ENCODE measurements around the gene GABARAPL2. TPM values are rescaled to one million over a fixed set of nuclear protein-coding genes. Genes with fewer than 3 reads are reported as not detected.
A peak's percentile ranks its signal among the peaks of the same experiment; 100 is the strongest.

The GABARAPL2 gene
- total RNA-seq, 2 experiments from 2014 or later, result 63.3 to 66.8 TPM

DNA sequence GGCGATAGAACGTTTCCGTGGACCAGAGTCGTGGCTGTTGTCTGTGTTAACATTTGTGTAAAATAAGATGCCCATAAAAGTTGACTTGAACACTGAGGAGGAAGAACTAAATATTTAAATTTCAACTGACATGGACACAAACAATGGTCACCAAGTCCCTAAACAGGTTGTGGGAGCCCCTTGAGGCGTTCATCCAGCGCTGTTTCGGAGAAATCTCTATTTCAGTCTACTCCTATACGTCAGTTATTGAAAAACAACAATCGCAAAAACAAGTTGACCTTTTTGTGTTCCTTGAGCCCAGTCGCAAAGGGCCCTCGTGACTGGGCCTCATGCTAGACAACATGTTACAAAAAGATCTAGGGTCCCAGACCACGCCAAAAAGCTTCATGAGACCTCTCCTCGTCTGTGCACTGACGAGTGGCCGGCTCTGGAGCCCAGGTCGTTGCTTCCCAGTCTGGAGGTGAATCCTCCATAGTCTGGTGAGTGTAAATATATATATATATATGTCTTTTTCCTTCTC lies 9.7 kb upstream of the GABARAPL2 start:
- Mint-ChIP-seq H3K36me3 (ENCODE audit: low read depth) (no peaks in the 10 kb centered on the region), H3K4me3 (peak overlapping the region; percentile 87), H3K9me3 (no peaks in the 10 kb centered on the region), H3K27me3 (ENCODE audit: low read depth) (peaks cover 8% of the 10 kb centered on the region), H3K27ac (peak overlapping the region; percentile 77), H3K4me1 (ENCODE audit: low read depth) (peaks cover 5% of the 10 kb centered on the region)
- intact Hi-C loops (cut with micrococcal nuclease), result loop anchor here (1.0 to 2.0 kb wide), 8 partner anchors 9 to 1634 kb away; partner anchors contain the start of genes ADAT1, CFDP1, KARS1 and TERF2IP
- no peak for DNase-seq
- CTCF ChIA-PET, result interaction anchor here (1.2 to 3.4 kb wide), 3 partner anchors 39 to 91 kb away, joined by 4 to 13 read pairs (median 5); no protein-coding TSS in a partner anchor

DNA sequence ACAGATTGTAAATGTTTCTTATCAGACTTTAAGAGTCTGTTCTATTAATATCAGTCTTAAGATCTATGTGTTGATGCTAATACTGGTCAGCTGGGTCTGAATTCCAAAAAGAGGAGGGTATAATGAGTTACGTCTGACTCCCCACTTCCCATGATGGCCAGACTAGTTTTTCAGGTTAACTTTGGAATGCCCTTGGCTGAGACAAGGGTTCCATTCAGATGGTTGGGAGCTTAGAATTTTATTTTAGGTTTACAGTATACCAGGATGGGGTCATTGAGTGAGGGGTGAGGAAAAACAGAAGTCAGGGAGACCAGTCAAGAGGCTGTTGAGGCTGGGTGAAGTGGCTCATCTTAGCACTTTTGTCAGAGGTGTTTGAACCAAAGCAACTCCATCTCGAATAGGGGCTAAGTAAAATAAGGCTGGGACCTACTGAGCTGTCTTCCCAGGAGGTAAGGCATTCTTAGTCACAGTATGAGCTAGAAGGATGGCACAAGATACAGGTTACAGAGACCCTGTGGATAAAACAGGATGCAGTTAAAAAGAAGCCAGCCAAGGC lies 7.3 kb upstream of the GABARAPL2 start:
- peaks cover 6% of the 10 kb centered on the region for H3K27me3 Mint-ChIP-seq (ENCODE audit: low read depth)
- DNase-seq, result no peak
- intact Hi-C loops (cut with micrococcal nuclease), result no loop called here
- peaks cover 5% of the 10 kb centered on the region for H3K4me1 Mint-ChIP-seq (ENCODE audit: low read depth)
- no peaks in the 10 kb centered on the region for H3K36me3 Mint-ChIP-seq (ENCODE audit: low read depth)
- CTCF ChIA-PET, result interaction anchor here (1.1 kb wide), 1 partner anchor 94 kb away, joined by 5 read pairs; no protein-coding TSS in a partner anchor
- no peak overlapping the region for H3K27ac Mint-ChIP-seq
- no peaks in the 10 kb centered on the region for H3K9me3 Mint-ChIP-seq
- no peak overlapping the region for H3K4me3 Mint-ChIP-seq

DNA sequence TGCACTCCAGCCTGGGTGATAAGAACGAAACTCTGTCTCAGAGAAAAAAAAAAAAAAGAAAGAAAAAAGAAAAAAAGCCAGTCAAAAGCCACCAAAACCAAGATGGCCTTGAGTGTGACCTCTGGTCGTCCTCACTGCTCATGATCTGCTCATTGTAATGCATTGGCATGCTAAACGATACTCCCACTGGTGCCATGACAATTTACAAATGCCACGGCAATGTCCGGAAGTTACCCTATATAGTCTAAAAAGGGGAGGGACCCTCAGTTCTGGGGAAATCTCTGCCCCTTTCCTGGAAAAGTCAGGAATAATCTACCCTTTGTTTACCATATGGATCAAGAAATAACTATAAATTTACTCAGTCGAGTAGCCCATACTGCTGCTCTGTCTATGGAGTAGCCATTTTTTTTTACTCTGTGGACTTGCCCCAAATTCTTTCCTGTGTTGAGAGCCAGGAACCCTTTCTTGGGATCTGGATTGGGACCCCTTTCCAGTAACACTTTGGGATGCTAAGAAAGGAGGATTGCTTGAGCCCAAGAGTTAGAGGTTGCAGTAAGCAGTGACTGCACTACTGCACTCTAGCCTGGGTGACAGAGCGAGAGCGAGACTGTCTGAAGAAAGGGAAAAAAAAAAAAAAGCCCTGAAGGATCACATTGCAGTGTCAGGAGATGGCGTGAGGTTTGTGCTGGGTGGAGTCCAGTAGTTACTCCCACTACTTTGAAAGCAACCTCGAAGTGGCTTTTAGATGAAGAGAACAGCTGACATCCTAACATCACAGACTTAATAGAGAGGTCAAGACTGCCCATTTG lies 6.4 kb upstream of the GABARAPL2 start:
- Mint-ChIP-seq H3K27me3 (ENCODE audit: low read depth) (peaks cover 8% of the 10 kb centered on the region), H3K27ac (no peak overlapping the region), H3K4me1 (ENCODE audit: low read depth) (peaks cover 5% of the 10 kb centered on the region), H3K36me3 (ENCODE audit: low read depth) (no peaks in the 10 kb centered on the region), H3K4me3 (no peak overlapping the region), H3K9me3 (no peaks in the 10 kb centered on the region)
- intact Hi-C loops (cut with micrococcal nuclease), result loop anchor here (10.0 kb wide), 1 partner anchor 545 kb away; no protein-coding TSS in a partner anchor
- CTCF ChIA-PET, result interaction anchor here (1.1 kb wide), 1 partner anchor 95 kb away, joined by 5 read pairs; no protein-coding TSS in a partner anchor
- DNase-seq, result no peak

DNA sequence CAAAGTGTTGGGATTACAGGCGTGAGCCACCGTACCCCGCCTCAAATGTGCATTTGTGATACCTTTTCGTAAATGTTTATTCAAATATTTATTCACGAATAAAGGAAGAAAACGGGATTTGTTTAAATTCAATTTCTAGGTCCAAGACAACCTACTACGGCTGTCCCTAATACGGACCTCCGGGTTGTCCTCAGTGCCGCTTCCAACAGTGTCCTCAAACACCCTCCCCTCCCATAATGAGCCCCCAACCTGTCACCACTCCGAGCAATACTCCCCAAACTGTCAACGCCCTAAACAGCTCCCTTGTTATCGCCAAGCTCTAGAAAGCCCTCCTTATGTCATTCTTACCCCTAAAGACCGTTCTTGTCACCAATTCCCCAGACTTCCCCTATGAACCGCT lies 539 bp upstream of the GABARAPL2 start:
- H3K27me3 Mint-ChIP-seq (ENCODE audit: low read depth), result peaks cover 3% of the 10 kb centered on the region
- H3K27ac Mint-ChIP-seq, result peak overlapping the region; percentile 94
- CTCF ChIA-PET, result interaction anchor here (1.1 to 2.7 kb wide), 6 partner anchors 49 to 366 kb away, joined by 4 to 13 read pairs (median 5); partner anchors contain the start of genes KARS1, TERF2IP and TMEM170A
- H3K9me3 Mint-ChIP-seq, result no peaks in the 10 kb centered on the region
- H3K4me1 Mint-ChIP-seq (ENCODE audit: low read depth), result peaks cover 36% of the 10 kb centered on the region
- H3K36me3 Mint-ChIP-seq (ENCODE audit: low read depth), result peaks cover 7% of the 10 kb centered on the region
- no peak for DNase-seq
- intact Hi-C loops (cut with micrococcal nuclease), result loop anchor here (1.0 to 10.0 kb wide), 10 partner anchors 9 to 1625 kb away; partner anchors contain the start of genes ADAT1, CFDP1, KARS1 and TERF2IP
- peak overlapping the region; percentile 98 for H3K4me3 Mint-ChIP-seq

DNA sequence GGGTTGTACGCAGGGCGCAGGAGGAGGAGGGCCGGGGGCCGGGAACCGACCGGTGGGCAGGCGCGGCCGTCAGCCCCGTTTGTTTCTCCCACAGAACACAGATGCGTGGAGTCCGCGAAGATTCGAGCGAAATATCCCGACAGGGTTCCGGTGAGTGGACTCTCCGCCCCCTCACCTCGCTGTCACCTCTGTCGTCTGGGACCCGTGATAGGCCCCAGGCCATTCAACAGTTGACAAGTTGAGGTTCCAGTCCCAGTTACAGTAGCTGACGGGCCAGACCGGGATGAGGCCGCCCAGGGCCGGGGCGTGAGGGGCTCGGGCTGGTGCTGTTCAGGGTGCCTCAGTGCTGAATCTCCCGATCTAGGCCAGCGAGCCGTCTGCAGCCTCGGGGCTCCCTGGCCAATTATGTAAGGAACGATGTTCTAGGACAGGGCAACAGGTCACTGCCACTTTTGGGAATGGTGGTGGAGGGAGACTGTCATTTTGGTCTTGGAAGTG lies 628 bp downstream of the GABARAPL2 start:
- Mint-ChIP-seq H3K36me3 (ENCODE audit: low read depth) (peaks cover 12% of the 10 kb centered on the region), H3K27ac (no peak overlapping the region), H3K4me3 (peak overlapping the region; percentile 98), H3K4me1 (ENCODE audit: low read depth) (peaks cover 41% of the 10 kb centered on the region), H3K9me3 (no peaks in the 10 kb centered on the region), H3K27me3 (ENCODE audit: low read depth) (peaks cover 3% of the 10 kb centered on the region)
- DNase-seq, result peak; percentile 42
- intact Hi-C loops (cut with micrococcal nuclease), result loop anchor here (1.0 to 10.0 kb wide), 6 partner anchors 27 to 1623 kb away; partner anchors contain the start of genes CFDP1, KARS1 and TERF2IP
- CTCF ChIA-PET, result interaction anchor here (2.7 kb wide), 1 partner anchor 101 kb away, joined by 13 read pairs; the partner anchor contains the start of gene TMEM170A

DNA sequence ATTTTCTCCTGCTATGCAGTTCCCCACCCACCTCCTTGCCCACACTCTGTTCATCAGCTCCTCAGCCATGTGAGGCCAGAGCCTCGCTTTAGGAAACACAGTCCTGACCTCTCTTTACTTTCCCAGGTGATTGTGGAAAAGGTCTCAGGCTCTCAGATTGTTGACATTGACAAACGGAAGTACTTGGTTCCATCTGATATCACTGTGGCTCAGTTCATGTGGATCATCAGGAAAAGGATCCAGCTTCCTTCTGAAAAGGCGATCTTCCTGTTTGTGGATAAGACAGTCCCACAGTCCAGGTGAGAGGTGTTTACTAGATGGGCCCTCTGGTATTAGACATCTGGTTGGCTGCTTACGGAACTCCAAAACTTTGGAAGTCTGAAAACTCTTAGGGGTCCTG lies 1.7 kb downstream of the GABARAPL2 start:
- H3K27ac Mint-ChIP-seq, result no peak overlapping the region
- peaks cover 3% of the 10 kb centered on the region for H3K27me3 Mint-ChIP-seq (ENCODE audit: low read depth)
- peaks cover 12% of the 10 kb centered on the region for H3K36me3 Mint-ChIP-seq (ENCODE audit: low read depth)
- DNase-seq, result no peak
- no peaks in the 10 kb centered on the region for H3K9me3 Mint-ChIP-seq
- CTCF ChIA-PET, result interaction anchor here (0.7 to 1.4 kb wide), 3 partner anchors 8 to 334 kb away, joined by 3 to 5 read pairs (median 4); no protein-coding TSS in a partner anchor
- H3K4me3 Mint-ChIP-seq, result peak overlapping the region; percentile 98
- H3K4me1 Mint-ChIP-seq (ENCODE audit: low read depth), result peaks cover 41% of the 10 kb centered on the region
- intact Hi-C loops (cut with micrococcal nuclease), result loop anchor here (10.0 kb wide), 1 partner anchor 553 kb away; no protein-coding TSS in a partner anchor

DNA sequence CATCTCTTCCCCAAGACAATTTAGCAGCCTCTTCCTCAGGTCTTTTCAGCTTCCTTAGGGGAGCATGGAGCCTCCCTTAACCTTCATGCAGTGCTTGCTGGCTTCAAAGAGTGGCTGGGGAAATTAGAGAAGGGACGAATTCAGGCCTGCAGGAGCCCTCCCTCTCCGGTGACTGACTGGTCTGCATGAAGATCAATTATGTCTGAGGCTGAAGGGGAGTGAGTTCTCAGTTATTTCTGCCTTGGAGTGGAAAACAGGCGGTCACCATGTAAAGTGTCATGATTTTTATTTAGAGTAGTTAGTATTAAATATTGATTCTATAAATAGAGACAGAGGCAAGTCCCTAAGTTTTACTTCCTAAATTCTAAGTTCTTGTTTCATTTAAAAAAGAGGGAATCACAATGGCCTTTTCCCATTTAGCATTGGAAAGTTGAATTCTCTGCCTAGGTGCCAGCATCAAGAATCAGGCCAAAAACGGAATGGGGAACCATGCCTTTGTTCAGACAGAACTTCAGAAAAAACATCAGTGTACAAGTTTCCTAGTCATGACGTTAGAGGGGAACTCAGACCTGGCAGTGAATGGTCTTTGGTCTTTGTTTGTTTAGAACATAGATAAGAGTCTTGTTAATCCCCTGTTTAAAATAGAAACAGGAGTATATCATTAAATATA lies 4.4 kb downstream of the GABARAPL2 start:
- H3K9me3 Mint-ChIP-seq, result no peaks in the 10 kb centered on the region
- peaks cover 12% of the 10 kb centered on the region for H3K36me3 Mint-ChIP-seq (ENCODE audit: low read depth)
- peaks cover 37% of the 10 kb centered on the region for H3K4me1 Mint-ChIP-seq (ENCODE audit: low read depth)
- H3K27me3 Mint-ChIP-seq (ENCODE audit: low read depth), result no peaks in the 10 kb centered on the region
- intact Hi-C loops (cut with micrococcal nuclease), result no loop called here
- H3K27ac Mint-ChIP-seq, result peak overlapping the region; percentile 36
- CTCF ChIA-PET, result no interaction called here
- DNase-seq, result no peak
- no peak overlapping the region for H3K4me3 Mint-ChIP-seq

DNA sequence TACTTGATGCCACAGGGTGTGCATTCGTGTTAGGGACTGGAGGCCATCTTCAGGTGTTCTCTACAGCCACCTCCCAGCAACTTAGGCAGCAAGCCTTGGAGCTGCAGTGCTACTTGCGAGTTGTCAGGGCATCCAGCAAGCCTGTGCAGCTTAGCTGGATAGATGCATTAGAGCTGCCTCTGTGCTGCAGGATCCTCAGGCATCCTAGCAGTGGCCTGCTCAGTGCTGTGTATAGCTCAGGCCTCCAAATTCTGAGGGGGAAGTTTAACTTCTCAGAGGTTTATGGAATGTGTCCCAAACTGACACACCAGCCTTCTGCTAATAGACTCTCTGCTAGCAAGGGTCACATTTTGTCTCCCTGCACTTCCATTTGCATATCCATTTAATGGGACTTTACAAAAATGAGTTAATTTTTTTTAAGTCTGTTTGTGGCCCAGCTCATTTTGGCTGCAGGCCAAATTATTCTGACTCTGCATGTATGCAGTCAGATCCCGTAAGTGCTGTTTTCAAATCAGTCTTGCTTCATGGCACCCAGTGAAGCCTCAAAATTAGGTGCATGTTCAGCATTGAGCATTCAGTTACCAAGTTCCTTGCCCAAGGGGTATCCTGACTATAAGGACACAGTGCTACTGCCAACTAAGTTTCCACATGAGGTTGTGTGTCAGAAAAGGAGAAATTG lies 6.8 kb downstream of the GABARAPL2 start:
- CTCF ChIA-PET, result interaction anchor here (0.8 kb wide), 1 partner anchor 207 kb away, joined by 3 read pairs; no protein-coding TSS in a partner anchor
- Mint-ChIP-seq H3K4me3 (no peak overlapping the region), H3K9me3 (no peaks in the 10 kb centered on the region), H3K27ac (no peak overlapping the region), H3K4me1 (ENCODE audit: low read depth) (peaks cover 26% of the 10 kb centered on the region), H3K27me3 (ENCODE audit: low read depth) (no peaks in the 10 kb centered on the region), H3K36me3 (ENCODE audit: low read depth) (peaks cover 12% of the 10 kb centered on the region)
- intact Hi-C loops (cut with micrococcal nuclease), result no loop called here
- DNase-seq, result no peak

DNA sequence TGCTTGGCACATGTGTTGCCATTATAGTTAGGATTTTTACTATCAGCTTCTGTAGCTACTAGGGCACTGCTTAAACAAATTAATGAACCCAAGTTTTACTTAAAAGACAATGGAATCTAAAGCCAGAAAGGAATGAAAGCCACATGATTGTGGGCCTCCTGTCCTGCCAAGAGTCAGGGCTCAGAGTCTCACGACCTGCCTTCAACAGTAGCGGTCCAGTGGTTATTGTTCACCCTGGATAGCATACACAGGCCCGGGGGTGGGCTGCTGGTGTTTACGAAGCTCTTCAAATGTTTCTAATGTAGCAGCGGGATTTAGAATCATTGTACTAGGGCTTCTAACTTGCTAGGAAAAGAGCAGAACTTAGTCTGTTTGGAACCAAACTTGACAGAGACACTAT lies 7.8 kb downstream of the GABARAPL2 start:
- H3K27ac Mint-ChIP-seq, result no peak overlapping the region
- H3K4me3 Mint-ChIP-seq, result no peak overlapping the region
- no peaks in the 10 kb centered on the region for H3K27me3 Mint-ChIP-seq (ENCODE audit: low read depth)
- CTCF ChIA-PET, result interaction anchor here (0.6 to 1.1 kb wide), 3 partner anchors 10 to 109 kb away, joined by 3 to 4 read pairs (median 4); no protein-coding TSS in a partner anchor
- intact Hi-C loops (cut with micrococcal nuclease), result no loop called here
- no peaks in the 10 kb centered on the region for H3K9me3 Mint-ChIP-seq
- peaks cover 27% of the 10 kb centered on the region for H3K4me1 Mint-ChIP-seq (ENCODE audit: low read depth)
- DNase-seq, result no peak
- peaks cover 13% of the 10 kb centered on the region for H3K36me3 Mint-ChIP-seq (ENCODE audit: low read depth)

DNA sequence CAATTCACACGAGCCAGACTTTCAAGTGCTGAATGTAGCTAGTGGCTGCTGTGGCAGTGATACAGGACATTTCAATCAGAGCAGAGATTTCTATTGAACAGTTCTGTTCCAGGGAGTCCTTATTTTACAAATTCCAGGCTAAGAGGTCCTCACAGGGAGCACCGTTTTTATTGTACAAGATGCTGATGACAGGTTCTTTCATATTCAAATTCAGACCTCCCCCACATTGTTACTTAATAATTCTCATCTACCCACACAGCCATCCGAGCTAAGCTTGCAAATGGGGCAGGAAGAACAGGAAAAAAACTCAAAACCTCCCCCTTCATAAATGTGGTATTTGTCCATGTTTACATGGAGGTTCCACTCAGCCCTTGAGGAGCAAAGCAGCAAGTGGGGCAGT lies 9.8 kb downstream of the GABARAPL2 start:
- H3K36me3 Mint-ChIP-seq (ENCODE audit: low read depth), result peaks cover 13% of the 10 kb centered on the region
- peak overlapping the region; percentile 33 for H3K27ac Mint-ChIP-seq
- no peaks in the 10 kb centered on the region for H3K27me3 Mint-ChIP-seq (ENCODE audit: low read depth)
- no peak overlapping the region for H3K4me3 Mint-ChIP-seq
- no peaks in the 10 kb centered on the region for H3K9me3 Mint-ChIP-seq
- CTCF ChIA-PET, result interaction anchor here (0.8 to 1.6 kb wide), 4 partner anchors 8 to 188 kb away, joined by 3 to 4 read pairs (median 4); no protein-coding TSS in a partner anchor
- peaks cover 24% of the 10 kb centered on the region for H3K4me1 Mint-ChIP-seq (ENCODE audit: low read depth)
- intact Hi-C loops (cut with micrococcal nuclease), result no loop called here
- DNase-seq, result no peak

DNA sequence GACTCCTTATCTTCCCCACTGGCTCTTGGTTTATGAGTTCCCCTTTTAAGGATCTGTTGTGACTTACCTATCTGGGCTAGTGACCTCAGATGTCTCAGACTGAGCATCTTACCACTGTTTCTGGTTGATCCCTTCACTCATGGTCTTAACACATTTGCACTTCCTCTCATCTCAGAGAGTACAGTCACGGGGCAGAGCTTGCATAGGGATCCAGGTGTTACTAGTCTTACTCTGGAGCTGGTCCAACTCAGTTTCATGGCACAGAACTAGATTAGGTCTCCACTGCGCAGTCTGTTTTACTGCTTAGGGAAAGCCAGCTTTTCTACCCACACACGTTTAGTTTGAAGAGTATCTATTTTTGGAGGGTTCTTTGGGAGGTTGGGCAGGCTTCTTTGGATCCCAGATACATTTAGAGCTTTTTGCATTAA lies 10.2 kb downstream of the GABARAPL2 start:
- no peak for DNase-seq
- Mint-ChIP-seq H3K36me3 (ENCODE audit: low read depth) (peaks cover 10% of the 10 kb centered on the region), H3K4me1 (ENCODE audit: low read depth) (peaks cover 20% of the 10 kb centered on the region), H3K9me3 (no peaks in the 10 kb centered on the region), H3K27me3 (ENCODE audit: low read depth) (no peaks in the 10 kb centered on the region), H3K4me3 (no peak overlapping the region), H3K27ac (peak overlapping the region; percentile 33)
- intact Hi-C loops (cut with micrococcal nuclease), result no loop called here
- CTCF ChIA-PET, result interaction anchor here (1.4 to 1.6 kb wide), 3 partner anchors 9 to 188 kb away, joined by 4 read pairs; no protein-coding TSS in a partner anchor
